Keratinocyte (primary cell): Measurements from ENCODE around the gene SLC25A1.

Experiments used
- CTCF ChIP-seq, 3 experiments: IDR thresholded peaks in 1 of 3; conservative IDR thresholded peaks in 1 of 3; optimal IDR thresholded peaks in 1 of 3; 2 replicates in 2 of 3; 3 replicates in 1 of 3; pipeline versions ENCODE3 to v1.5.1; 2011; ENCODE audit warnings: low read length in 3 of 3, mild to moderate bottlenecking in 3 of 3, moderate library complexity in 2 of 3, control low read depth in 1 of 3, inconsistent platforms in 1 of 3; ENCODE audit not compliant: insufficient read depth in 2 of 3; ENCODE audit errors: extremely low read depth in 1 of 3
- EZH2 ChIP-seq: IDR thresholded peaks from one replicate; pipeline ENCODE4 v1.6.1; 2012; ENCODE audit warnings: inconsistent platforms, mild to moderate bottlenecking, low read length, moderate library complexity

GRCh38 chr22:19126309-19127273, 51.9 kb downstream of the SLC25A1 start:
- TF ChIP-seq CTCF (optimal IDR thresholded peaks at IDR 0.05 in 1 of 3, IDR thresholded peaks at IDR 0.05 in 1 of 3, conservative IDR thresholded peaks at IDR 0.05 in 1 of 3; ENCODE audit: extremely low read depth in 1 of 3, insufficient read depth in 2 of 3, low read length in 3 of 3) (no peak), EZH2 (no peak)
